Endothelial cell of umbilical vein (primary cell): ENCODE results near the gene TEC. TPM values are rescaled to one million over a fixed set of nuclear protein-coding genes. Genes with fewer than 3 reads are reported as not detected.
"Not testable (repeated sequence)": the region's sequence is repeated elsewhere in the genome, so short reads cannot be mapped to it uniquely, and the experiment has no call there.

Source experiments
- BruUV-seq: library from RNA; stranded (reverse); fragments of 400-500 nt; replicated peaks from 2 replicates; lab custom pipeline; 2021; lab: Mats Ljungman, UMichigan
- CTCF ChIA-PET: fragments of 300-600, 350-600 bp; sonication (Branson Sonifier 250); formaldehyde crosslinking; loops from one replicate; lab custom pipeline; 2021; ENCODE audit warnings: antibody characterized with exemption, inconsistent platforms; lab: Charles Lee
- POLR2A ChIA-PET: fragments of 300-600, 350-600 bp; sonication (Branson Sonifier 250); formaldehyde crosslinking; loops from one replicate; lab custom pipeline; 2021; ENCODE audit warnings: antibody characterized with exemption, inconsistent platforms; lab: Charles Lee
- DNase-seq: peaks from one replicate; pipeline ENCODE4 v3.0.0-alpha.2; 2011; ENCODE audit warnings: low read depth, low spot score
- FAIRE-seq: peaks from 2 replicates; lab custom pipeline; 2011; peaks lifted over from hg19 to GRCh38; lab: Jason Lieb, UNC
- H2AFZ ChIP-seq: 2 replicates; pipeline ENCODE4 v1.6.0; 2012; ENCODE audit warnings: low read depth, low read length, control low read depth, inconsistent platforms
- H3K27ac ChIP-seq: 2 replicates; pipeline ENCODE4 v1.5.1; 2011; ENCODE audit warnings: low read depth, mild to moderate bottlenecking, control low read depth, low read length, moderate library complexity; ENCODE audit not compliant: insufficient read depth
- H3K27me3 ChIP-seq, 2 experiments: 2 replicates each; pipeline versions ENCODE4 v1.6.0 to v1.6.1; 2011; ENCODE audit warnings: low read length in 2 of 2, mixed read lengths in 1 of 2; ENCODE audit not compliant: control insufficient read depth in 2 of 2, insufficient read depth in 2 of 2
- H3K36me3 ChIP-seq, 2 experiments: 2 replicates in 1 of 2; 3 replicates in 1 of 2; pipeline ENCODE4 v1.5.1; 2011; ENCODE audit warnings: low read length in 2 of 2, mild to moderate bottlenecking in 1 of 2, moderate library complexity in 1 of 2; ENCODE audit not compliant: control insufficient read depth in 2 of 2, insufficient read depth in 2 of 2; ENCODE audit errors: extremely low read depth in 1 of 2
- H3K4me1 ChIP-seq: 3 replicates; pipeline ENCODE4 v1.5.1; 2011; ENCODE audit warnings: mild to moderate bottlenecking, low read length; ENCODE audit not compliant: control insufficient read depth, insufficient read depth; ENCODE audit errors: extremely low read depth
- H3K4me2 ChIP-seq: 2 replicates; pipeline ENCODE4 v1.6.1; 2011; ENCODE audit warnings: low read length, control low read depth, mixed read lengths; ENCODE audit not compliant: insufficient read depth
- H3K4me3 ChIP-seq, 3 experiments: fragments of 200-600 bp in 1 of 3; sonication (generic), shearing (Covaris generic) in 1 of 3; replicated peaks in 1 of 3; 2 replicates each; pipeline ENCODE4 v1.5.1; 2011 to 2016; ENCODE audit warnings: control low read depth in 3 of 3, low read length in 3 of 3, mild to moderate bottlenecking in 2 of 3, inconsistent platforms in 1 of 3, low read depth in 1 of 3, moderate library complexity in 1 of 3; ENCODE audit not compliant: insufficient read depth in 1 of 3
- H3K79me2 ChIP-seq: 2 replicates; pipeline ENCODE4 v1.6.0; 2012; ENCODE audit warnings: low read length, inconsistent platforms; ENCODE audit not compliant: control insufficient read depth, insufficient read depth
- H3K9ac ChIP-seq: replicated peaks from 2 replicates; pipeline ENCODE3; 2011; ENCODE audit warnings: low read length, control low read depth; ENCODE audit not compliant: insufficient read depth; ENCODE audit errors: extremely low read depth
- H3K9me1 ChIP-seq: replicated peaks from 3 replicates; pipeline ENCODE4 v1.6.0; 2011; ENCODE audit warnings: mild to moderate bottlenecking, low read length; ENCODE audit not compliant: control insufficient read depth, insufficient read depth; ENCODE audit errors: extremely low read depth
- H3K9me3 ChIP-seq: replicated peaks from 2 replicates; pipeline ENCODE4 v1.5.1; 2012; ENCODE audit warnings: low read length, inconsistent platforms; ENCODE audit not compliant: control insufficient read depth, insufficient read depth
- H4K20me1 ChIP-seq: replicated peaks from 2 replicates; pipeline ENCODE3; 2011; ENCODE audit warnings: mild to moderate bottlenecking, low read length; ENCODE audit not compliant: control insufficient read depth, insufficient read depth; ENCODE audit errors: extremely low read depth
- EZH2 ChIP-seq: IDR thresholded peaks from 2 replicates; pipeline ENCODE4 v1.6.1; 2012; ENCODE audit warnings: borderline replicate concordance, low read depth, mild to moderate bottlenecking, moderate library complexity, low read length, inconsistent platforms; ENCODE audit not compliant: severe bottlenecking
- FOS ChIP-seq: IDR thresholded peaks from 2 replicates; pipeline ENCODE4 v1.6.1; 2011; ENCODE audit warnings: mild to moderate bottlenecking, low read length, moderate library complexity, borderline replicate concordance; ENCODE audit not compliant: insufficient read depth
- GATA2 ChIP-seq: IDR thresholded peaks from 2 replicates; pipeline ENCODE4 v1.7.0; 2011; ENCODE audit warnings: low read depth, mild to moderate bottlenecking, moderate library complexity, mixed read lengths, low read length; ENCODE audit not compliant: insufficient read length, insufficient read depth
- JUN ChIP-seq: IDR thresholded peaks from 2 replicates; pipeline ENCODE4 v1.6.1; 2011; ENCODE audit warnings: borderline replicate concordance, low read depth; ENCODE audit not compliant: insufficient read length, insufficient read depth
- MYC ChIP-seq: IDR thresholded peaks from one replicate; pipeline ENCODE4 v1.6.1; 2011; ENCODE audit warnings: mild to moderate bottlenecking, low read depth, low read length
- POLR2A ChIP-seq: IDR thresholded peaks from 2 replicates; pipeline ENCODE4 v1.6.1; 2012; ENCODE audit warnings: low read depth, mild to moderate bottlenecking, control low read depth, low read length
- POLR2AphosphoS5 ChIP-seq: IDR thresholded peaks from 2 replicates; pipeline ENCODE4 v1.6.1; 2012; ENCODE audit warnings: low read depth, mild to moderate bottlenecking, control low read depth, low read length, moderate library complexity; ENCODE audit not compliant: insufficient read depth
- dilution Hi-C: fragments of 300-500 bp; cut with MboI; formaldehyde crosslinking; loops from one replicate; pipeline ENCODE4 v1.15.0; 2019; ENCODE audit warnings: low sequenced_read_pairs; ENCODE audit not compliant: extremely low pct_ligation_motif_present
- intact Hi-C: fragments of 100-400 bp; cut with micrococcal nuclease; formaldehyde crosslinking; loops from one replicate; pipeline ENCODE4 v1.10.0; 2022
- polyA plus RNA-seq, 4 experiments: library from polyadenylated mRNA; depleted of rRNA in 3 of 4; stranded (reverse) in 3 of 4; unstranded in 1 of 4; fragments of >200 nt; gene quantifications; 2 replicates each; pipeline versions ENCODE4 v1.2.1 to v1.2.3, GENCODE V29; 2011 to 2012; ENCODE audit warnings: missing spikeins in 1 of 4
- total RNA-seq: library from RNA; stranded (reverse); gene quantifications from 2 replicates; pipeline ENCODE4 v1.2.3, GENCODE V29; 2021
- TF ChIP-seq, protein P1 (sequence below): IDR thresholded peaks from 2 replicates; pipeline ENCODE4 v1.6.1; 2011; ENCODE audit not compliant: insufficient read depth, insufficient read length
- TF ChIP-seq, protein P2 (sequence below), 2 donors: IDR thresholded peaks; 1 replicate in 1 of 2; 2 replicates in 1 of 2; pipeline ENCODE4 v1.5.1; 2011; ENCODE audit warnings: low read length in 2 of 2, mild to moderate bottlenecking in 2 of 2, moderate library complexity in 2 of 2, control low read depth in 1 of 2, inconsistent platforms in 1 of 2, low read depth in 1 of 2; ENCODE audit not compliant: insufficient read depth in 1 of 2; ENCODE audit errors: extremely low read depth in 1 of 2

The TEC gene
- total and polyA plus RNA-seq, 2 donors (not counting 3 experiments of a cell fraction or from before 2014, with no cell fraction given): 0.08 to 0.86 TPM

DNA sequence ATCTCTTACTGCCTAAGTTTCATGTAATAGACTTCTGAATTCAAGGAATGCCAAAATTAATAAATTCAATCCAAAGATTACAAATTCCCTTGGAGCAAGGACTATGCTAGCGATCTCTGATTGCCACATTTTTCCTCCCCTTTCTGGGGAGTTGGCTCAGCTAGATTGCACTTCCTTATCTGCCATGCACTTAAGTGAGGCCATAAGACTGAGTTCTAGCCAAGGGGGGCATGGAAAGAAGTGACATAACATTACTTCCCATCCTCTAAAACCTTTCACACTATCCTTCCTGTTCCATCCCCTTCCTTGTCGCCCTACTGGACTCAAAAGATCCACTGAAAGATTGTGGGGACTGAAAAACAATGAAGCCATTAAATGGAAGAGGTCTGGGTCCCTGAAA is 81.8 kb downstream of the TEC start:
- DNase-seq: no peak
- H3K27me3 ChIP-seq: no peaks in the 10 kb centered on the region
- no peaks in the 10 kb centered on the region for H3K9me1 ChIP-seq
- ChIA-PET CTCF (no interaction called here), POLR2A (no interaction called here)
- H3K4me3 ChIP-seq: no peak overlapping the region
- FAIRE-seq: no peak
- H3K79me2 ChIP-seq: no peaks in the 10 kb centered on the region
- dilution Hi-C loops: no loop called here
- no peaks in the 10 kb centered on the region for H3K36me3 ChIP-seq
- H3K4me1 ChIP-seq: no peaks in the 10 kb centered on the region
- BruUV-seq: no TSS peak
- H3K9me3 ChIP-seq: no peaks in the 10 kb centered on the region
- intact Hi-C loops: no loop called here
- no peaks in the 10 kb centered on the region for H4K20me1 ChIP-seq
- TF ChIP-seq JUN (no peak), FOS (no peak), GATA2 (no peak), MYC (no peak), EZH2 (no peak), POLR2A (no peak), POLR2AphosphoS5 (no peak)
- TF ChIP-seq, protein P1, sequence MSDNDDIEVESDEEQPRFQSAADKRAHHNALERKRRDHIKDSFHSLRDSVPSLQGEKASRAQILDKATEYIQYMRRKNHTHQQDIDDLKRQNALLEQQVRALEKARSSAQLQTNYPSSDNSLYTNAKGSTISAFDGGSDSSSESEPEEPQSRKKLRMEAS: no peak
- TF ChIP-seq, protein P2, sequence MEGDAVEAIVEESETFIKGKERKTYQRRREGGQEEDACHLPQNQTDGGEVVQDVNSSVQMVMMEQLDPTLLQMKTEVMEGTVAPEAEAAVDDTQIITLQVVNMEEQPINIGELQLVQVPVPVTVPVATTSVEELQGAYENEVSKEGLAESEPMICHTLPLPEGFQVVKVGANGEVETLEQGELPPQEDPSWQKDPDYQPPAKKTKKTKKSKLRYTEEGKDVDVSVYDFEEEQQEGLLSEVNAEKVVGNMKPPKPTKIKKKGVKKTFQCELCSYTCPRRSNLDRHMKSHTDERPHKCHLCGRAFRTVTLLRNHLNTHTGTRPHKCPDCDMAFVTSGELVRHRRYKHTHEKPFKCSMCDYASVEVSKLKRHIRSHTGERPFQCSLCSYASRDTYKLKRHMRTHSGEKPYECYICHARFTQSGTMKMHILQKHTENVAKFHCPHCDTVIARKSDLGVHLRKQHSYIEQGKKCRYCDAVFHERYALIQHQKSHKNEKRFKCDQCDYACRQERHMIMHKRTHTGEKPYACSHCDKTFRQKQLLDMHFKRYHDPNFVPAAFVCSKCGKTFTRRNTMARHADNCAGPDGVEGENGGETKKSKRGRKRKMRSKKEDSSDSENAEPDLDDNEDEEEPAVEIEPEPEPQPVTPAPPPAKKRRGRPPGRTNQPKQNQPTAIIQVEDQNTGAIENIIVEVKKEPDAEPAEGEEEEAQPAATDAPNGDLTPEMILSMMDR (IDR thresholded peaks at IDR 0.05; ENCODE audit: extremely low read depth in 1 of 2, insufficient read depth in 1 of 2, low read depth in 1 of 2, low read length in 2 of 2): no peak
- no peak overlapping the region for H3K9ac ChIP-seq
- no peak overlapping the region for H3K4me2 ChIP-seq
- no peak overlapping the region for H3K27ac ChIP-seq
- H2AFZ ChIP-seq: no peak overlapping the region

DNA sequence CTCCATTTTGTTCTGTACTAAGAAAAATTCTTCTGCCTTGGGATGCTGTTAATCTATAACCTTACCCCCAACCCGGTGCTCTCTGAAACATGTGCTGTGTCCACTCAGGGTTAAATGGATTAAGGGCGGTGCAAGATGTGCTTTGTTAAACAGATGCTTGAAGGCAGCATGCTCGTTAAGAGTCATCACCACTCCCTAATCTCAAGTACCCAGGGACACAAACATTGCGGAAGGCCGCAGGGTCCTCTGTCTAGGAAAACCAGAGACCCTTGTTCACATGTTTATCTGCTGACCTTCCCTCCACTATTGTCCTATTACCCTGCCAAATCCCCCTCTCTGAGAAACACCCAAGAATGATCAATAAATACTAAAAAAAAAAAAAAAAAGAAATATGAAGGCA is 82.6 kb downstream of the TEC start:
- H3K9ac ChIP-seq, H3K9me1 ChIP-seq, H3K9me3 ChIP-seq, H3K4me3 ChIP-seq, BruUV-seq, dilution Hi-C loops, POLR2A ChIA-PET, FAIRE-seq, H3K4me1 ChIP-seq, DNase-seq, CTCF ChIA-PET, H3K79me2 ChIP-seq, H4K20me1 ChIP-seq, H3K27me3 ChIP-seq, H3K4me2 ChIP-seq, H3K36me3 ChIP-seq, H2AFZ ChIP-seq, H3K27ac ChIP-seq, intact Hi-C loops: not testable (repeated sequence)

DNA sequence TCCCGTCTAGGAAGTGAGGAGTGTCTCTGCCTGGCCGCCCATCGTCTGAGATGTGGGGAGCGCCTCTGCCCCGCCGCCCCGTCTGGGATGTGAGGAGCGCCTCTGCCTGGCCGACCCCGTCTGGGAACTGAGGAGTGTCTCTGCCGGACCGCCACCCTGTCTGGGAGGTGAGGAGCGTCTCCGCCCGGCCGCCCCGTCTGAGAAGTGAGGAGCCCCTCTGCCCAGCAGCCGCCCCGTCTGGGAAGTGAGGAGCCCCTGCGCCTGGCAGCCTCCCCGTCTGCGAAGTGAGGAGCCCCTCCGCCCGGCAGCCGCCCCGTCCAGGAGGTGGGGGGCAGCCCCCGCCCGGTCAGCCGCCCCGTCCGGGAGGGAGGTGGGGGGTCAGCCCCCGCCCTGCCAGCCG is 83.2 kb downstream of the TEC start:
- H3K79me2 ChIP-seq, H3K27me3 ChIP-seq, DNase-seq, intact Hi-C loops, H3K4me3 ChIP-seq, H3K27ac ChIP-seq, H3K9me1 ChIP-seq, FAIRE-seq, BruUV-seq, dilution Hi-C loops, H2AFZ ChIP-seq, H3K36me3 ChIP-seq, H3K9me3 ChIP-seq, H3K4me2 ChIP-seq, POLR2A ChIA-PET, H3K4me1 ChIP-seq, H4K20me1 ChIP-seq, CTCF ChIA-PET, H3K9ac ChIP-seq: not testable (repeated sequence)
